Measurements from ENCODE around the gene OR1A2.
"Not testable (repeated sequence)": the region's sequence is repeated elsewhere in the genome, so short reads cannot be mapped to it uniquely, and the experiment has no call there.

Gene OR1A2

GRCh38 chr17:3238685-3239084 lies 41.4 kb downstream of the OR1A2 start:
- not testable (repeated sequence) for H3K4me1 ChIP-seq (ENCODE audit: insufficient read depth, low read length); H3K4me3 ChIP-seq (ENCODE audit: low read depth in 1 of 2, low read length in 2 of 2); H4K20me1 ChIP-seq (ENCODE audit: insufficient read depth, low read length); H3K36me3 ChIP-seq (ENCODE audit: insufficient read depth, low read length); H3K27ac ChIP-seq (ENCODE audit: low read length); H3K9me3 ChIP-seq (ENCODE audit: insufficient read depth, low read length, severe bottlenecking); H3K9ac ChIP-seq (ENCODE audit: low read depth, low read length); ATAC-seq (ENCODE audit: insufficient read depth, low read depth); H3K79me2 ChIP-seq (ENCODE audit: insufficient read depth, low read length); H2AFZ ChIP-seq (ENCODE audit: low read depth, low read length); DNase-seq; H3K27me3 ChIP-seq (ENCODE audit: insufficient read depth, low read length, poor library complexity); H3K4me2 ChIP-seq (ENCODE audit: insufficient read depth, low read length)

DNA sequence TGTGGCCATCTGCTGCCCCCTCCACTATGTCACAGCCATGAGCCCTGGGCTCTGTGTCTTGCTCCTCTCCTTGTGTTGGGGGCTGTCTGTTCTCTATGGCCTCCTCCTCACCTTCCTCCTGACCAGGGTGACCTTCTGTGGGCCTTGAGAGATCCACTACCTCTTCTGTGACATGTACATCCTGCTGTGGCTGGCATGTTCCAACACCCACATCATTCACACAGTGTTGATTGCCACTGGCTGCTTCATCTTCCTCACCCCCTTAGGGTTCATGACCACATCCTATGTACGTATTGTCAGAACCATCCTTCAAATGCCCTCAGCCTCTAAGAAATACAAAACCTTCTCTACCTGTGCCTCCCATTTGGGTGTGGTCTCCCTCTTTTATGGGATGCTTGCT lies 43.7 kb downstream of the OR1A2 start:
- H4K20me1 ChIP-seq (ENCODE audit: insufficient read depth, low read length); H3K27ac ChIP-seq (ENCODE audit: low read length); H3K4me3 ChIP-seq (ENCODE audit: low read depth in 1 of 2, low read length in 2 of 2); DNase-seq; H3K79me2 ChIP-seq (ENCODE audit: insufficient read depth, low read length); H3K9me3 ChIP-seq (ENCODE audit: insufficient read depth, low read length, severe bottlenecking); H2AFZ ChIP-seq (ENCODE audit: low read depth, low read length); H3K27me3 ChIP-seq (ENCODE audit: insufficient read depth, low read length, poor library complexity); ATAC-seq (ENCODE audit: insufficient read depth, low read depth); H3K4me1 ChIP-seq (ENCODE audit: insufficient read depth, low read length); H3K9ac ChIP-seq (ENCODE audit: low read depth, low read length); H3K4me2 ChIP-seq (ENCODE audit: insufficient read depth, low read length); H3K36me3 ChIP-seq (ENCODE audit: insufficient read depth, low read length): not testable (repeated sequence)

DNA sequence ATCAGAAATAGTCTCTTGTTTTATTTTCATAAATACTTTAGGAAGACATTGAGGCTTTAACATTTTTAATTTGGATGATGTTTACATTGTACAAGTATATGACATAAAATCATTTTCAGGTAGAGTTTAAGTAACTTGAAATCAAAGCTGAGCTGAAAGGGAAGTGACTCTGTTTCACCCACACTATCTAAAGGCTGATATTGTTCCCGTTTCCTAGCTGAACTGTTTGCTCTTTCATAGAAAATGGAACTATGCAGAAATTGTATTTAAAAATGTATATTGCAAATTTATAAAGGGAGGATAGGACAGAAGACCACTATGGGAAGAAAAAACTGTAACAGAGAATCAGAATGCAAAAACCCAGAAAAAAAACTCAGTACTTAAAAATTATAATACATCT lies 47.5 kb downstream of the OR1A2 start:
- H3K9me3 ChIP-seq (ENCODE audit: insufficient read depth, low read length, severe bottlenecking); H3K4me3 ChIP-seq (ENCODE audit: low read depth in 1 of 2, low read length in 2 of 2); ATAC-seq (ENCODE audit: insufficient read depth, low read depth); H3K4me1 ChIP-seq (ENCODE audit: insufficient read depth, low read length); H3K79me2 ChIP-seq (ENCODE audit: insufficient read depth, low read length); H3K9ac ChIP-seq (ENCODE audit: low read depth, low read length); H3K36me3 ChIP-seq (ENCODE audit: insufficient read depth, low read length); DNase-seq; H4K20me1 ChIP-seq (ENCODE audit: insufficient read depth, low read length); H3K27me3 ChIP-seq (ENCODE audit: insufficient read depth, low read length, poor library complexity); H2AFZ ChIP-seq (ENCODE audit: low read depth, low read length); H3K4me2 ChIP-seq (ENCODE audit: insufficient read depth, low read length); H3K27ac ChIP-seq (ENCODE audit: low read length): not testable (repeated sequence)

All from DND-41 (cell line).